DND-41 (cell line): ENCODE data around the gene DIAPH2.

Experiments
- CTCF ChIP-seq: IDR thresholded peaks from 2 replicates; pipeline ENCODE4 v1.5.1; 2012; ENCODE audit warnings: borderline replicate concordance, low read length, moderate library complexity, mild to moderate bottlenecking; ENCODE audit not compliant: poor library complexity, severe bottlenecking; ENCODE audit errors: extremely low read depth
- EZH2 ChIP-seq: IDR thresholded peaks from 3 replicates; pipeline ENCODE4 v1.6.1; 2012; ENCODE audit warnings: borderline replicate concordance, low read depth, mild to moderate bottlenecking, moderate library complexity, low read length, inconsistent platforms; ENCODE audit not compliant: severe bottlenecking

- TF ChIP-seq CTCF (no peak), EZH2 (no peak)
Measured at GRCh38 chrX:96843566-96843965, 158.9 kb downstream of the DIAPH2 start.
